Breast epithelium (tissue), 4 donors: ENCODE data around the gene HOMEZ. TPM values are rescaled to one million over a fixed set of nuclear protein-coding genes. Genes with fewer than 3 reads are reported as not detected.

ENCODE experiments used
- DNase-seq, 2 donors: peaks; one replicate each; pipeline ENCODE4 v3.0.0-alpha.2; 2019; ENCODE audit warnings: low spot score in 2 of 2
- H3K27ac ChIP-seq, 2 donors: fragments of 200-600 bp; sonication (generic) in 1 of 2; one replicate each; pipeline ENCODE4 v1.5.1; 2016 to 2019; ENCODE audit warnings: mild to moderate bottlenecking in 1 of 2
- H3K27me3 ChIP-seq, 2 donors: fragments of 200-600 bp; sonication (generic) in 1 of 2; one replicate each; pipeline versions ENCODE4 v1.5.1 to v1.6.0; 2017 to 2019; ENCODE audit warnings: control low read depth in 1 of 2, mild to moderate bottlenecking in 1 of 2
- H3K36me3 ChIP-seq: fragments of 200-600 bp; one replicate; pipeline ENCODE4 v1.5.1; 2019
- H3K4me1 ChIP-seq, 2 donors: fragments of 200-600 bp; sonication (generic); one replicate each; pipeline ENCODE4 v1.5.1; 2016 to 2019; ENCODE audit warnings: control low read depth in 1 of 2
- H3K4me3 ChIP-seq, 3 donors: fragments of 200-600 bp; sonication (generic); 1 replicate in 2 of 3; 2 replicates in 1 of 3; pipeline ENCODE4 v1.5.1; 2016 to 2019; ENCODE audit warnings: mild to moderate bottlenecking in 3 of 3, moderate library complexity in 2 of 3
- H3K9me3 ChIP-seq, 2 donors: fragments of 200-600 bp; sonication (generic) in 1 of 2; one replicate each; pipeline ENCODE4 v1.5.1; 2016 to 2019; ENCODE audit warnings: control low read depth in 1 of 2
- CTCF ChIP-seq, 3 donors: fragments of 450-650 bp; IDR thresholded peaks; one replicate each; pipeline ENCODE4 v1.5.1; 2016 to 2017; ENCODE audit warnings: antibody characterized with exemption in 3 of 3, mild to moderate bottlenecking in 3 of 3, moderate library complexity in 3 of 3
- POLR2A ChIP-seq: fragments of 450-650 bp; IDR thresholded peaks from one replicate; pipeline ENCODE4 v1.6.1; 2016; ENCODE audit warnings: antibody characterized with exemption, mild to moderate bottlenecking, moderate library complexity
- POLR2AphosphoS5 ChIP-seq, 3 donors: sonication (generic); formaldehyde crosslinking; IDR thresholded peaks; one replicate each; pipeline ENCODE4 v1.6.1; 2017; ENCODE audit warnings: antibody characterized with exemption in 3 of 3
- intact Hi-C: fragments of 100-400 bp; cut with DNase I; formaldehyde crosslinking; loops from one replicate; pipeline ENCODE4 v1.15.1; 2023; ENCODE audit warnings: low total_unique reads
- total RNA-seq, 3 donors: library from RNA; depleted of rRNA; stranded (reverse); fragments of >200 nt; gene quantifications; one replicate each; pipeline ENCODE4 v1.1.0, GENCODE V29; 2016

Gene HOMEZ
- total RNA-seq, 3 donors from 2014 or later: 10.8 to 15.4 (median 12.0) TPM

- H3K9me3 ChIP-seq: no peaks in the 10 kb centered on the region
- H3K27me3 ChIP-seq: no peaks in the 10 kb centered on the region
- peak overlapping the region; percentile 94 to 97 for H3K27ac ChIP-seq
- H3K4me1 ChIP-seq: peaks cover 0 to 4% of the 10 kb centered on the region in 2 donors
- TF ChIP-seq POLR2AphosphoS5 (IDR thresholded peaks at IDR 0.05): no peak
- TF ChIP-seq POLR2A: no peak
- no peak for TF ChIP-seq CTCF (IDR thresholded peaks at IDR 0.05)
- peak overlapping the region; percentile 76 to 97 (median 92) for H3K4me3 ChIP-seq
- no peak for DNase-seq
- H3K36me3 ChIP-seq: no peaks in the 10 kb centered on the region
- intact Hi-C loops: loop anchor here (5.0 to 10.0 kb wide), 2 partner anchors 153 to 335 kb away; no protein-coding TSS in a partner anchor
Observed at GRCh38 chr14:23321572-23322547, 35.9 kb upstream of the HOMEZ start.

- H3K27me3 ChIP-seq: no peaks in the 10 kb centered on the region
- peaks cover 0 to 4% of the 10 kb centered on the region in 2 donors for H3K4me1 ChIP-seq
- DNase-seq: peak; percentile 100
- H3K9me3 ChIP-seq: no peaks in the 10 kb centered on the region
- peak within 1 kb of the TSS; percentile 94 to 97 for H3K27ac ChIP-seq
- intact Hi-C loops: loop anchor here (5.0 to 10.0 kb wide), 2 partner anchors 154 to 334 kb away; no protein-coding TSS in a partner anchor
- peak within 1 kb of the TSS; percentile 76 to 97 (median 92) for H3K4me3 ChIP-seq
- TF ChIP-seq POLR2AphosphoS5 (IDR thresholded peaks at IDR 0.05): peak; percentile 85 to 94 (median 88)
- TF ChIP-seq POLR2A: peak; percentile 23
- TF ChIP-seq CTCF (IDR thresholded peaks at IDR 0.05): peak in 1 of 3 donors; percentile 16
- H3K36me3 ChIP-seq: no peaks in the 10 kb centered on the region
Observed at GRCh38 chr14:23320584-23321571, 34.9 kb upstream of the HOMEZ start, which contains the start of gene PABPN1. PABPN1 (plus strand) TSS chr14:23321457; CDS start chr14:23321470, 13 bp downstream.

GRCh38 chr14:23319746-23320583 lies 34.0 kb upstream of the HOMEZ start:
- H3K4me1 ChIP-seq: peaks cover 0 to 4% of the 10 kb centered on the region in 2 donors
- H3K4me3 ChIP-seq: peak overlapping the region; percentile 36 to 92 (median 76)
- H3K27me3 ChIP-seq: no peaks in the 10 kb centered on the region
- intact Hi-C loops: loop anchor here (5.0 to 10.0 kb wide), 2 partner anchors 155 to 333 kb away; no protein-coding TSS in a partner anchor
- TF ChIP-seq POLR2A (no peak), CTCF (IDR thresholded peaks at IDR 0.05) (no peak), POLR2AphosphoS5 (IDR thresholded peaks at IDR 0.05) (no peak)
- no peak for DNase-seq
- H3K36me3 ChIP-seq: no peaks in the 10 kb centered on the region
- H3K27ac ChIP-seq: peak overlapping the region; percentile 94 to 97
- no peaks in the 10 kb centered on the region for H3K9me3 ChIP-seq

- no peak overlapping the region for H3K4me3 ChIP-seq
- H3K4me1 ChIP-seq: no peaks in the 10 kb centered on the region
- intact Hi-C loops: no loop called here
- no peak overlapping the region for H3K27ac ChIP-seq
- H3K9me3 ChIP-seq: no peaks in the 10 kb centered on the region
- no peaks in the 10 kb centered on the region for H3K36me3 ChIP-seq
- DNase-seq: no peak
- H3K27me3 ChIP-seq: no peaks in the 10 kb centered on the region
- TF ChIP-seq CTCF (IDR thresholded peaks at IDR 0.05) (no peak), POLR2AphosphoS5 (IDR thresholded peaks at IDR 0.05) (no peak), POLR2A (no peak)
Observed at GRCh38 chr14:23316300-23316699, 30.4 kb upstream of the HOMEZ start.
